Middle frontal gyrus (tissue), 1 donor: ENCODE measurements around the gene FOXRED2.
"Not testable (repeated sequence)": the region's sequence is repeated elsewhere in the genome, so short reads cannot be mapped to it uniquely, and the experiment has no call there.

Source experiments
- DNase-seq: peaks from one replicate; pipeline ENCODE4 v3.0.0-alpha.2; 2015; ENCODE audit warnings: low spot score; ENCODE audit errors: extremely low spot score

FOXRED2 gene

GRCh38 chr22:36519906-36520305, 13.1 kb upstream of the FOXRED2 start:
- DNase-seq: not testable (repeated sequence)

DNA sequence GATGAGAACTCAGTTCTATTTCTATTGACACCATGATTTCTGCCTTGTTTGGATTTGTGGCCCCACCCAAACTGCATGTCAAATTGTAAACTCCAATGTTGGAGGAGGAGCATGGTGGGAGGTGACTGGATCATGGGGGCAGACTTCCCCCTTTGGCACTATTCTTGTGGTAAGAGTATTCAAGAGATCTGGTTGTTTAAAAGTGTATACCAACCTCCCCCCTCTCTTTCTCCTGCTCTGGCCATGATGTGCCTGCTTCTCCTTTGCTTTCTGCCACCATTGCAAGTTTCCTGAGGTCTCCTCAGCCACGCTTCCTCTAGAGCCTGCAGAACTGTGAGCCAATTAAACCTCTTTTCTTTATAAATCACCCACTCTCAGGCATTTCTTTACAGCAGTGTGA, 7.9 kb upstream of the FOXRED2 start:
- DNase-seq: no peak

DNA sequence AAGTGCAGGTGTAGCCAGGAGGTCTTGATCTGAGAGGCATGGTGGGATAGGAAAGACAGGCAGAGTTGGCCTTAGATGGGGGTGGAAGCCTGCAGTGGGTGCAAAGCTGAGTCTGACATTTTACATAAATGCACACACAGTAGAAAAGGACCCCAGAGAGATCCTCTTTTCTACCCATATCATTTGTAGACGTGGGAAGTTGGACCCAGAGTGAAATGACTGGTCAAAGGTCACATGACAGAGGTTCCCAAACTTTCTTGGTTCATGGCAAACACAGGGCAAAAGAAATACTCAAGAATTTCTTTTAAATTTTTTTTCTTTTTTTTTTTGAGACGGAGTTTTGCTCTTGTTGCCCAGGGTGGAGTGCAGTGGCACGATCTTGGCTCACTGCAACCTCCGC, 6.2 kb upstream of the FOXRED2 start:
- DNase-seq: no peak

- no peak for DNase-seq
These were observed 5.5 kb upstream of the FOXRED2 start for GRCh38 chr22:36512333-36512732.

- no peak for DNase-seq
These were observed 4.4 kb upstream of the FOXRED2 start for GRCh38 chr22:36510966-36511881.

DNA sequence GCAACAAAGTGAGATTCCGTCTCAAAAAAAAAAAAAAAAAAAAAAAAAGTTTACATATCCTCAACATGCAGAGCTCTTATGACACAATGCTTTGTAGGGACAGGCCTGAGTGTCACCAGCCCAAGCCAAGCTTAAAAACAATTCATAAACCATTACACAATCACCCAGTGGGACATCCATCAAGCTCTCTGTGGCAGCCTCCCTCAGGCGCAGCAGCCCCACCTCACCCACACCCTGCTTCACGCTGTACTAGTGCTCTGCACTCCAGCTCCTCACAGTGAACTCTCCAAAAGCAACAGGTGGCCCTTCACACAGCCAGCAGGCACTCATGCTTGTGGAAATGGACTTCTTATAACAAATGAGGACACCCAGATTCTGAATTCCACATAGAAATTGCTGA, 3.5 kb upstream of the FOXRED2 start:
- no peak for DNase-seq

GRCh38 chr22:36507518-36508010, 724 bp upstream of the FOXRED2 start:
- no peak for DNase-seq

DNA sequence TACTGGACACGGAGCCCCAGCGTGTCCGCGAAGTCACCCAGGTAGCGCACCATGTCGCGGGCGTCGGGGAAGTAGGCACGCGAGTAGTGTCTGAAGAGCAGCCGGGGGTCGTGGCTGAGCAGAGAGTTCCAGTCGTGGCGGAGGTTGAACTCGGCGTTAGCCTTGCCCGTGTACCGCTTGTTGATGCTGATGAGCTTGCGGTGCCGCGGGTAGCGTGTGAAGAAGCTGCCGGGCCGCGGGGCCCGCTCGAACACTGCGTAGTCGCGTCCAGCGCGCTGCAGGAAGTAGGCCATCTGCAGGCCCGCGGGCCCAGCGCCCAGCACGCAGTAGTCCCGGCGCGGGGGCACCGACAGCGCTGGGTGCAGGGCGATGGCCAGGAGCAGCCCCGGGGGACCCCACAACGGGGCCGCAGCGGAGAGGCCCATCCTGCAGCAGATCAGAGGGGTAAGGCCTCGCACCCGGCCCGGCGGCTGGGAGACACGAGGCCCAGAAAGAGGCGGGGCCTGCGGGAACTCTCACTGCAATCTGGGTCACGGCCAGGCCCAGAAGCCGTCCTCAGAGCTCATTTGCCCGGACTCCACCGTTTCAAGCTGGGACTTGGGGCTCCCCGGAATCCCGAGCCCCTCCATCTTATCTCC, 723 bp downstream of the FOXRED2 start:
- DNase-seq: no peak

- DNase-seq: no peak
These were observed 8.8 kb downstream of the FOXRED2 start for GRCh38 chr22:36497910-36498665.

DNA sequence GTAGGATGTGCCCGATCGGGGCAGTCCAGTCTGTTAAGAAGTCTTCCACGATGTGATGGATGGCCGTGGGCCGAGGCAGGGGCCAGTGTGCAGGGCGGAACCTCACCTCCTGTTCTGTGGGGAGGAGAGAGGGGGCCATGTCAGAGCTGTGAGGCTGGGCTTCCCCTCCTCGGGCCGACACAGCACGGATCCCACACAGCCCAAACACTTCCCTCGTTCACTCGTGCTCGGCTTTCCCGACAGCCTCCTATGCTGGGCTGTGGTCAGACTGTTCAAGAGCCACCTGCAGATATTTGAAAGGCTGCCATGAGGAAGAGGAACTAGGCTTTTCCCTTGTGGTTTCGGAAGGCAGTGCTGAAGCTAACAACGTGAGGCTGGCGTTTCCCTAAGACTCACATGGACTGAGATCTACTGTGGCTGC, 13.1 kb downstream of the FOXRED2 start:
- DNase-seq: no peak

DNA sequence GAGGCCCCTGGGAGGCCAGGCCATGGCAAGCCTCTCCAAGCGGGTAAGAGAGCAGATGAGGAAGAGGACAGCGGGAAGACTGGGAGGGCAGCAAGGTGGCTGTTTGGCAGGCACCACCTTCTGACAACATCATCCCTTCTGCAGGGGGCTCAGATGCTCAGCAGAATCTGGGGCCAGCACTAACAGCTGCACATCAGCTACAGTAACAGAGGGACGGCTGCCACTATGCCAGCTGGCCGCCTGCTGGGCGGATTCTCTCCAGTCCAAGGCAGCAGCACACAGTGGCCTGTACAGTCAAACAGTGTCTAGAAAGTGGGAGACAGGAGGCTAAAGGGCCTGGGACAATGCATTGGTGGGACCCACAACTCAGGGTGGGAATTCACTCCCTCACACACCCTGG, 14.7 kb downstream of the FOXRED2 start:
- no peak for DNase-seq

DNA sequence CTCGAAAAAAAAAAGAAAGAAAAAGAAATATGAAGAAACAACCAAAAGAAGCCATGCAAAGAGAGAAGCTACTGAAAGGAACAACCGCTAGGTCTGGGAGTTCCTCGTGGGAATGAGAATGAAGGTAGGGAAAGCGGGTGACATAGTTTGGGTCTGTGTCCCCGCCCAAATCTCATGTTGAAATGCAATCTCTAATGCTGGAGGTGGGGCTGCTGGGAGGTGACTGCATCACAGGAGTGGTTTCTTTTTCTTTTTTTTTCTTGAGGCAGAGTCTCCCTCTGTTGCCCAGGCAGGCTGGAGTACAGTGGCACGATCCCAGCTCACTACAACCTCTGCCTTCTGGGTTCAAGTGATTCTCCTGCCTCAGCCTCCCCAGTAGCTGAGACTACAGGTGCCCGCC, 15.7 kb downstream of the FOXRED2 start:
- DNase-seq: no peak

DNA sequence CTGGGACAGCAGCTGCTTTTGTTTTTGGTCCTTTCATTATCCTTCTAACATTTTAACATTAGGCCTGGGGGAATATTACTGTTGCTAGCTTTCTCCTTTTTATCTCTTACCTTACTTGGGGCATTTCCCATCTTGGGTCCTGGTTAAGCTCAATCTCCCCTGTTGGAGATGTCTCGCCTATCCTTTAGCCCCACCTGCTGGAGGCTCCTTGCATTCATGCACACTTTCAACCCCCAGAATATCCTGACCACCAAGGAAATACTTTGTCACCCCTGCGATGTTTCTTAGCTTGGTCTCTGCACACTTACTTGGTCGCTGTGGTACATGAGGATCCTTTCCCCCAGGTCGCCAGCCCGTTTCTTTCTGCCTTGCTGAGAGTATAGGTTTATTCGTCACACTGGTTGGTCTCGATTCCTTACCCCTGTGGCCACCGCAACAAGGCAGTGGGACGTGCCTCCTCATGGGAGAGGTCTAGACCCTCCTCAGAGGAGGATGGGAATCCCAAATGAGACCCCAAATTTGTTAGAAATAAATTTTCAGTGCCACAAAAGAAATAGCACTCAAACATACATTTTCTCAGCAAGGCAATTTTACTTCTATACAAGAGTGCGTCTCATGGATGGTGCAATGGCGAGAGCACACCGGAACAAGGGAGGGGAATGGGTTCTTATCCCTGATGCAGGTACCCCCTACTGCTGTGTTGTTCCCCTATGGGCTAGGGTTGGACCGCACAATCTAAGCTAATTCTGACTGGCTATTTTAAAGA, 20.0 kb downstream of the FOXRED2 start:
- no peak for DNase-seq

GRCh38 chr22:36481393-36482168, 25.3 kb downstream of the FOXRED2 start, which contains the start of gene TXN2:
TSS of gene TXN2 (minus strand) at chr22:36481640. CDS start at chr22:36480837, 803 bp downstream.
- DNase-seq: peak; percentile 89

DNA sequence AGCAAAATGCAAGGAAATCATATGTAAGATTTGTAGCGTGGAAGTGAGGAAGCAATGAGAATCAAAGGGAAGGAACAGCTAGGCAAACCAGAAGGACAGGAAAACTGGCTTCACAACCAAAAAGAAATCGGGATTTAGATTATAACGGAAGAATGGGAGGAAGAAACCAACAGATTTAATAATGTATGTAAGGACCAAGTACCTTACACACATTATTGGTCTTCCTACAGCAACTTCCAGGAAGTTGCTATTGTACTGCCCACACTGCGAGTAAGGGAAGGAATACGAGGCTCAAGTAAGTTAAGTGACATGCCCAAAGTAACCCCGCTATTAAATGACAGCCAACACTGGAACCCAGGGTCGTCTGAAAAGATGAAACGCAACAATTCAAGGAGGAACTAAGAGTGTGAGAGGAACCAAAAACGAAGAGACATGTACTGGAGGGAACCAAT, 25.9 kb downstream of the FOXRED2 start:
- DNase-seq: no peak

GRCh38 chr22:36478966-36479365, 27.9 kb downstream of the FOXRED2 start:
- DNase-seq: no peak

DNA sequence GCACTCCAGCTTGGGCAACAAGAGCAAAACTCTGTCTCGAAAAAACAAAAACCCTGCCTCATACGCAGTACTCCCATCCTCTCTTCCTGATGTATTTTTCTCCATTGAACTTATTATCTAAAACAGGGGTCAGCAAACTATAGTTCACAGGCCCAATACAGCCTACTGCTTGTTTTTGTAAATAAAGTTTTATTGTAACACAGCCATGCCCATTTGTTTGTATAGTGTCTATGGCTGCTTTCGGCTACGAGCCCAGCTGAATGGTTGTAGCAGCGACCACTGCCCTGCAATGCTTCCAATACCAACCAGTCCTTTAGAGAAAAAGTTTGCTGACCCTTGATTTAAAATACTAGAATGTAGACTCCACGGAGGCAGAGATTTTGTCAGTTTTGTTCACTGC, 31.5 kb downstream of the FOXRED2 start:
- no peak for DNase-seq

GRCh38 chr22:36472689-36473088, 34.2 kb downstream of the FOXRED2 start:
- DNase-seq: no peak

- DNase-seq: no peak
These were observed 35.5 kb downstream of the FOXRED2 start for GRCh38 chr22:36471341-36471821.

DNA sequence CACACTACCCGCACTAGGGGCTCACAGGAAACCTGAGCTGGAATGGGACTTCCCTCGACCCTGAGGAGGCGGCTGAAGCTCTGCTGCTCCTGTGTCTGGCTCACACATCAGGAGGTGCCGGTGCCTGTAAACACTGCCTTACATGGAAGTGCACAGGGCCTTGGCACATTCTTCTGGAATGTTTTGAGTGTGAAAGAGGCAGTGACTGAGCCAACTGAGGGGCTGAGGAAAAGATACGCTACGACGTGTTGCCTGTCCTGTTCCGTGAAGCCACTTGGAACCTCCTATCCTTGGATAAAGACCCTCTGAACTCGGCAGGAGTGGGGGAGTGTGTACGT, 35.9 kb downstream of the FOXRED2 start:
- DNase-seq: no peak
